Gastroesophageal sphincter (tissue), 4 donors: ENCODE data around the gene ARID2. TPM values are rescaled to one million over a fixed set of nuclear protein-coding genes. Genes with fewer than 3 reads are reported as not detected.

Experiments used
- ATAC-seq: fragments of 150-250 bp; one replicate; pipeline ENCODE4 v1.9.1; 2016; ENCODE audit warnings: mild to moderate bottlenecking, moderate library complexity
- H3K27ac ChIP-seq, 4 donors: fragments of 200-600 bp; sonication (generic) in 3 of 4; 1 replicate in 3 of 4; 2 replicates in 1 of 4; pipeline ENCODE4 v1.5.1; 2016 to 2019
- H3K27me3 ChIP-seq: fragments of 200-600 bp; sonication (generic); one replicate; pipeline ENCODE4 v1.5.1; 2019
- H3K36me3 ChIP-seq, 2 donors: fragments of 200-600 bp; sonication (generic); one replicate each; pipeline ENCODE4 v1.5.1; 2019; ENCODE audit warnings: control low read depth in 1 of 2
- H3K4me1 ChIP-seq, 3 donors: fragments of 200-600 bp; sonication (generic); 1 replicate in 2 of 3; 2 replicates in 1 of 3; pipeline ENCODE4 v1.5.1; 2016 to 2019; ENCODE audit warnings: control low read depth in 2 of 3
- H3K4me3 ChIP-seq, 2 donors: fragments of 200-600 bp; sonication (generic); one replicate each; pipeline ENCODE4 v1.5.1; 2019; ENCODE audit warnings: mild to moderate bottlenecking in 1 of 2, moderate library complexity in 1 of 2
- H3K9me3 ChIP-seq, 3 donors: fragments of 200-600 bp; sonication (generic); one replicate each; pipeline ENCODE4 v1.5.1; 2017 to 2019; ENCODE audit warnings: control low read depth in 2 of 3
- CTCF ChIP-seq, 4 experiments: fragments of 200-600 bp in 2 of 4; fragments of 450-650 bp in 2 of 4; sonication (generic) in 1 of 4; IDR thresholded peaks; one replicate each; pipeline ENCODE4 v1.5.1; 2017 to 2019; ENCODE audit warnings: antibody characterized with exemption in 4 of 4, mild to moderate bottlenecking in 2 of 4, moderate library complexity in 2 of 4
- EP300 ChIP-seq: sonication (generic); formaldehyde crosslinking; IDR thresholded peaks from one replicate; pipeline ENCODE4 v1.6.1; 2017; ENCODE audit warnings: antibody characterized with exemption, mild to moderate bottlenecking
- POLR2A ChIP-seq, 2 donors: fragments of 450-650 bp; IDR thresholded peaks; one replicate each; pipeline ENCODE4 v1.6.1; 2017; ENCODE audit warnings: antibody characterized with exemption in 2 of 2, mild to moderate bottlenecking in 2 of 2, moderate library complexity in 1 of 2
- POLR2AphosphoS5 ChIP-seq: sonication (generic); formaldehyde crosslinking; IDR thresholded peaks from one replicate; pipeline ENCODE4 v1.6.1; 2017; ENCODE audit warnings: antibody characterized with exemption
- WGBS, 2 donors: methylation state at CpG; one replicate each; pipeline ENCODE4 v1.1.5; 2018; ENCODE audit warnings: low coverage in 1 of 2; 5-methylcytosine and 5-hydroxymethylcytosine counted together
- small RNA-seq, 4 donors: library from RNA; depleted of rRNA; stranded (forward); fragments of <200 nt; gene quantifications; one replicate each; pipeline ENCODE3, GENCODE V24; 2016
- total RNA-seq, 4 donors: library from RNA; depleted of rRNA; stranded (reverse); fragments of >200 nt; gene quantifications; one replicate each; pipeline ENCODE4 v1.1.0, GENCODE V29; 2016

ARID2 gene
- total RNA-seq, 4 donors from 2014 or later: 28.9 to 49.0 (median 32.1) TPM

- H3K4me1 ChIP-seq: peaks cover 0 to 6% (median 0%) of the 10 kb centered on the region in 3 donors
- ATAC-seq: no peak
- H3K27ac ChIP-seq: no peak overlapping the region
- no peaks in the 10 kb centered on the region for H3K9me3 ChIP-seq
- peaks cover 0 to 63% of the 10 kb centered on the region in 2 donors for H3K36me3 ChIP-seq
- no peaks in the 10 kb centered on the region for H3K27me3 ChIP-seq
- 75 to 100% methylated on average over 1 of the region's 1 CpG for WGBS, 2 donors
- H3K4me3 ChIP-seq: no peak overlapping the region
- TF ChIP-seq CTCF (IDR thresholded peaks at IDR 0.05): no peak
- TF ChIP-seq POLR2A (IDR thresholded peaks at IDR 0.05): no peak
Observed at GRCh38 chr12:45946435-45946834, 216.9 kb downstream of the ARID2 start.

- Histone ChIP-seq H3K9me3 (no peaks in the 10 kb centered on the region), H3K4me1 (peaks cover 0 to 6% (median 0%) of the 10 kb centered on the region in 3 donors), H3K27ac (no peak overlapping the region), H3K36me3 (peaks cover 0 to 51% of the 10 kb centered on the region in 2 donors), H3K27me3 (no peaks in the 10 kb centered on the region), H3K4me3 (no peak overlapping the region)
- TF ChIP-seq POLR2AphosphoS5 (no peak), CTCF (IDR thresholded peaks at IDR 0.05) (no peak), POLR2A (IDR thresholded peaks at IDR 0.05) (no peak), EP300 (no peak)
- no peak for ATAC-seq
Observed at GRCh38 chr12:45948546-45948945, 219.0 kb downstream of the ARID2 start.

Small RNA genes within 50 kb of the gene (small RNA-seq; reads per million reads assigned to genes)
- 0 reads per million in 4 donors for gene RN7SL246P
